Measurements from ENCODE around the gene USP3. TPM values are rescaled to one million over a fixed set of nuclear protein-coding genes. Genes with fewer than 3 reads are reported as not detected.

The USP3 gene
- total and polyA plus RNA-seq, 2 of the 13 experiments (the other 11 are each of a cell fraction or from before 2014, with no cell fraction given), result 14.3 to 61.2 TPM

- no peak for TF ChIP-seq ZFP41 (CRISPR knock-in tag; IDR thresholded peaks at IDR 0.05; ENCODE audit: borderline replicate concordance)
- no peak for TF ChIP-seq TEF (CRISPR knock-in tag; IDR thresholded peaks at IDR 0.05)
- TF ChIP-seq FOXP4 (CRISPR knock-in tag; IDR thresholded peaks at IDR 0.05), result no peak
- peak; percentile 39; the same call in 1 of the 2 replicates for TF ChIP-seq ZBTB38 (CRISPR knock-in tag; IDR thresholded peaks at IDR 0.05)
- TF ChIP-seq SNRNP70 (IDR thresholded peaks at IDR 0.05; ENCODE audit: low read depth, low read length), result no peak
- TF ChIP-seq MEF2D (CRISPR knock-in tag; IDR thresholded peaks at IDR 0.05), result no peak
- no peak for TF ChIP-seq ZNF543 (CRISPR knock-in tag; IDR thresholded peaks at IDR 0.05)
- no peak for TF ChIP-seq XRCC5 (optimal IDR thresholded peaks at IDR 0.05; ENCODE audit: low read length)
- no peak for TF ChIP-seq REPIN1 (CRISPR knock-in tag; IDR thresholded peaks at IDR 0.05; ENCODE audit: borderline replicate concordance, low read depth)
- TF ChIP-seq BRCA1 (CRISPR knock-in tag; IDR thresholded peaks at IDR 0.05), result no peak
- no peak for TF ChIP-seq ZNF260 (CRISPR knock-in tag; IDR thresholded peaks at IDR 0.05; ENCODE audit: borderline replicate concordance, low read depth)
- TF ChIP-seq ZNF407 (CRISPR knock-in tag; IDR thresholded peaks at IDR 0.05; ENCODE audit: not compliant biosample characterization), result no peak
- no peak for TF ChIP-seq ZMYM4 (CRISPR knock-in tag; IDR thresholded peaks at IDR 0.05)
- TF ChIP-seq TAF15 (IDR thresholded peaks at IDR 0.05; ENCODE audit: low read depth, low read length, poor library complexity, severe bottlenecking), result no peak
- TF ChIP-seq USF2 (IDR thresholded peaks at IDR 0.05; ENCODE audit: low read depth, low read length), result no peak
- no peak for TF ChIP-seq USF2 (CRISPR knock-in tag; IDR thresholded peaks at IDR 0.05; ENCODE audit: borderline replicate concordance)
- TF ChIP-seq GZF1 (CRISPR knock-in tag; IDR thresholded peaks at IDR 0.05), result no peak
These were observed 95.1 kb downstream of the USP3 start (continued) for GRCh38 chr15:63599401-63600000.

Data from HepG2 (cell line).